ENCODE results near the gene R3HDML. TPM values are rescaled to one million over a fixed set of nuclear protein-coding genes. Genes with fewer than 3 reads are reported as not detected.

The R3HDML gene
- total and polyA plus RNA-seq, 9 of the 15 experiments (the other 6 are each of a cell fraction or from before 2014, with no cell fraction given), result not detected

- TF ChIP-seq ZNF280B (CRISPR knock-in tag; IDR thresholded peaks at IDR 0.05) (no peak), KLF16 (IDR thresholded peaks at IDR 0.05) (peak; percentile 79), THRB (CRISPR knock-in tag; conservative IDR thresholded peaks at IDR 0.05) (no peak), SRSF3 (IDR thresholded peaks at IDR 0.05; ENCODE audit: insufficient read depth, low read length) (no peak), ELF4 (CRISPR knock-in tag; IDR thresholded peaks at IDR 0.05) (no peak), ZNF778 (CRISPR knock-in tag; IDR thresholded peaks at IDR 0.05) (no peak), TRIM24 (IDR thresholded peaks at IDR 0.05) (no peak; a peak in 1 of 4 replicates), THRAP3 (IDR thresholded peaks at IDR 0.05; ENCODE audit: borderline replicate concordance) (no peak), KAT7 (CRISPR knock-in tag; IDR thresholded peaks at IDR 0.05; ENCODE audit: borderline replicate concordance) (peak; percentile 72; the same call in 1 of the 2 replicates), ZNF696 (CRISPR knock-in tag; conservative IDR thresholded peaks at IDR 0.05) (no peak), GATA2 (CRISPR knock-in tag; IDR thresholded peaks at IDR 0.05) (no peak), DNMT1 (IDR thresholded peaks at IDR 0.05) (no peak), SRSF9 (IDR thresholded peaks at IDR 0.05; ENCODE audit: borderline replicate concordance, low read depth, low read length) (no peak), CHD4 (IDR thresholded peaks at IDR 0.05; ENCODE audit: insufficient read depth, insufficient replicate concordance, low read depth, low read length, poor library complexity, severe bottlenecking) (no peak), ELF1 (tag; IDR thresholded peaks at IDR 0.05) (no peak), ZNF277 (CRISPR knock-in tag; IDR thresholded peaks at IDR 0.05; ENCODE audit: borderline replicate concordance) (no peak), HLTF (IDR thresholded peaks at IDR 0.05) (no peak), ZNF511 (CRISPR knock-in tag; IDR thresholded peaks at IDR 0.05) (no peak)
- TF ChIP-seq, protein P1, sequence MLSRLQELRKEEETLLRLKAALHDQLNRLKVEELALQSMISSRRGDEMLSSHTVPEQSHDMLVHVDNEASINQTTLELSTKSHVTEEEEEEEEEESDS (CRISPR knock-in tag; IDR thresholded peaks at IDR 0.05), result no peak
- TF ChIP-seq, protein P2, sequence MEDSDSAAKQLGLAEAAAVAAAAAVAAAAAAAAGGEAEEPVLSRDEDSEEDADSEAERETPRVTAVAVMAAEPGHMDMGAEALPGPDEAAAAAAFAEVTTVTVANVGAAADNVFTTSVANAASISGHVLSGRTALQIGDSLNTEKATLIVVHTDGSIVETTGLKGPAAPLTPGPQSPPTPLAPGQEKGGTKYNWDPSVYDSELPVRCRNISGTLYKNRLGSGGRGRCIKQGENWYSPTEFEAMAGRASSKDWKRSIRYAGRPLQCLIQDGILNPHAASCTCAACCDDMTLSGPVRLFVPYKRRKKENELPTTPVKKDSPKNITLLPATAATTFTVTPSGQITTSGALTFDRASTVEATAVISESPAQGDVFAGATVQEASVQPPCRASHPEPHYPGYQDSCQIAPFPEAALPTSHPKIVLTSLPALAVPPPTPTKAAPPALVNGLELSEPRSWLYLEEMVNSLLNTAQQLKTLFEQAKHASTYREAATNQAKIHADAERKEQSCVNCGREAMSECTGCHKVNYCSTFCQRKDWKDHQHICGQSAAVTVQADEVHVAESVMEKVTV (CRISPR knock-in tag; IDR thresholded peaks at IDR 0.05), result peak; percentile 83
These were observed 25.9 kb upstream of the R3HDML start, which contains the start of gene FITM2 (continued) for GRCh38 chr20:44310664-44311639.

Data from K562 (cell line).